Stimulated activated CD4-positive, alpha-beta T cell treated with anti-CD3 and anti-CD28 coated beads, Interleukin-12 subunit alpha, Interleukin-12 subunit beta, amount 100 ng/mL, for 48 hours (primary cell): ENCODE results near the gene PARN.
"Not testable (repeated sequence)": the region's sequence is repeated elsewhere in the genome, so short reads cannot be mapped to it uniquely, and the experiment has no call there.

Experiments used
- DNase-seq, 3 donors: peaks; one replicate each; pipeline ENCODE4 v3.0.0-alpha.2; 2020; ENCODE audit warnings: low read depth in 2 of 3, low spot score in 1 of 3

The PARN gene, protein sequence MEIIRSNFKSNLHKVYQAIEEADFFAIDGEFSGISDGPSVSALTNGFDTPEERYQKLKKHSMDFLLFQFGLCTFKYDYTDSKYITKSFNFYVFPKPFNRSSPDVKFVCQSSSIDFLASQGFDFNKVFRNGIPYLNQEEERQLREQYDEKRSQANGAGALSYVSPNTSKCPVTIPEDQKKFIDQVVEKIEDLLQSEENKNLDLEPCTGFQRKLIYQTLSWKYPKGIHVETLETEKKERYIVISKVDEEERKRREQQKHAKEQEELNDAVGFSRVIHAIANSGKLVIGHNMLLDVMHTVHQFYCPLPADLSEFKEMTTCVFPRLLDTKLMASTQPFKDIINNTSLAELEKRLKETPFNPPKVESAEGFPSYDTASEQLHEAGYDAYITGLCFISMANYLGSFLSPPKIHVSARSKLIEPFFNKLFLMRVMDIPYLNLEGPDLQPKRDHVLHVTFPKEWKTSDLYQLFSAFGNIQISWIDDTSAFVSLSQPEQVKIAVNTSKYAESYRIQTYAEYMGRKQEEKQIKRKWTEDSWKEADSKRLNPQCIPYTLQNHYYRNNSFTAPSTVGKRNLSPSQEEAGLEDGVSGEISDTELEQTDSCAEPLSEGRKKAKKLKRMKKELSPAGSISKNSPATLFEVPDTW

DNA sequence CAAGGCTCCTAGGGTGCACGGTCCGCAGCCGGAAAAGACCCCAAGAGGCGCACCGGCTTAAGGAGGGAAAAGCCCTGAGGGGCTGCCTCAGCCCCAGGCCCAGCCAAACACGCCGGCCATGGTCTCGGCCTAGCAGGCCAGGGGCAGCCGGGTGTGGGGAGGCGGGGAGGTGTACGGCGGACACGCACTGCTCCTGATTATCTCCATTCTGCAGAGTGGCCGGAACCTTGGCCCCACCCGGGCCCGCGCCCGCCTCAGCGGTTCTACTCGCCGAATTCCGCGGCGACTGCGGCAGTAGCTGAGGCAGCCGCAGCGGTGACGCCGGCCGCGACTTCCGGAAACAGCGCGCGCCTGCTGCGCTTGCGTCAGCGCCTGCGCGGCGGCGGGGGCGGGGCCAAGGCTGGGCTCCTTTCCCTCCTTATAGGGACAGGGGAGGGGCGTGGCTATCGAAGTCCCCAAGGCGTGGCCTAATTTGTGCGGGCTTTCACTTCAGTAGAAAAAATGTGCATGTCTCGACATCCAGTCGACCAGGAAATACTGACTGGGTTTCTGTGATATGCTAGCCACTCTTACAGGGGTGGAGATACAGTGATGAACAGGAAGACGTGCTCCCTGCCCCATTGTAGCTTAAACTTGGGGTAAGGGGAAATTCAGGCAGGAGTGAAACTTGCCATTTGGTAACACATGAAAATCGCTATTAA is at the start of gene PARN:
Gene PARN (minus strand): TSS at position 342 of the 701 bp plus-strand sequence. CDS start 135 bp downstream, at position 207.
- peak; percentile 96 to 97 (median 96) for DNase-seq

GRCh38 chr16:14678748-14679497 is 48.9 kb upstream of the PARN start:
- DNase-seq, result no peak

DNA sequence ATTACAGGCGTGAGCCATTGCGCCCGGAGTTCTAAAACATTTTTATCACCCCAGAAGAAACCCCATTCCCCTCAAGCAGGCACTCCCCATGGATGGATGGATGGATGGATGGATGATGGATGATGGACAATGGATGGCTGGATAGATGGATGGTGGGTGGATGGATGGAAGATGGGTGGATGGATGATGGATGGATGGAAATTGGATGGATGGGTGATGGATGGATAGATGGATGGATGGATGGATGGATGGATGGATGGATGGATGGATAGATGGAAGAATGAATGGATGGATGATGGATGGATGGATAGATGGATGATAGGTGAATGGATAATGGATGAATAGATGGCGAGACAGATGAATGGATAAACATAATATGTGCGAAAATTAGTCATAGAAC is 47.6 kb upstream of the PARN start:
- DNase-seq, result no peak

DNA sequence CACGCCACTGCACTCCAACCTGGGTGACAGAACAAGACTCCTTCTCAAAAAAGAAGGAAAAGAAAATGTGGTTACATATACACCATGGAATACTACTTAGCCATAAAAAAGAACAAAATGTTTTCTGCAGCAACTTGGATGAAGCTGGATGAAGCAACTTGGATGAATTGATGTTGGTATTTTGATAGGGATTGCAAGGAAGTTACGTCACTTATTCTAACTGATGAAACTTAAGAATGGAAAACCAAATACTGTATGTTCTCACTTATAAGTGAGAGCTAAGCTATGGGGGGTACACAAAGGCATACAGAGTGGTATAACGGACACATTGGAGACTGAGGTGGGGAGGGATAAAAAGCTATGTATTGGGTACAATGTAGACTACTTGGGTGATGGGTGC is 46.6 kb upstream of the PARN start:
- DNase-seq, result no peak

DNA sequence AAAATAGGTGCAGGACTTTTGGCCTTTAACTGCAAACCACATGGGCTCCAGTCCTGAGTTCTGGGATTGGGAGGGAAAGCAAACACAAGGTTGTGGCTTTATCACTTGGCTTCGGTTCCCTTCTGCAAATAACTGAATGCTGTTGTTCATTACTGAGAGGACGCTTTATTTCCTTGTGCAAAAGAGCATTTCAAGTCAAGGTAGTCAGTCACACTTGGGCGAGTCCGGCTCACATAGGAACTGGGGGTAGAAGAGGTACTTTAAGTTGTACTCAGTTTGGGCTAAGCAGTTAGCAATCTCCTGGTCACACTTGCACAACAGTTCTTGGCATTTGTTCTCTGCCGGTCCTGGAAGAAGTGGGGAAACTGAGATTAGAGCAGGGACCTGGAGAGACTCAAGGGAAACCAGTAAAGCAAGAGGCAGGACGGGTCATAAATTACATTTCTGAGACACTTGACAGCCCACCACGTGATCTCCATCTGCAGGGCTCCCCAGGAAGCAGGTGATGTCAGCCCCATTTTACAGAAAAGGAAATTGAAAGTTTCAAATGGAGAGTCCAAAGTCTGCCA is 42.4 kb upstream of the PARN start:
- DNase-seq, result no peak

DNA sequence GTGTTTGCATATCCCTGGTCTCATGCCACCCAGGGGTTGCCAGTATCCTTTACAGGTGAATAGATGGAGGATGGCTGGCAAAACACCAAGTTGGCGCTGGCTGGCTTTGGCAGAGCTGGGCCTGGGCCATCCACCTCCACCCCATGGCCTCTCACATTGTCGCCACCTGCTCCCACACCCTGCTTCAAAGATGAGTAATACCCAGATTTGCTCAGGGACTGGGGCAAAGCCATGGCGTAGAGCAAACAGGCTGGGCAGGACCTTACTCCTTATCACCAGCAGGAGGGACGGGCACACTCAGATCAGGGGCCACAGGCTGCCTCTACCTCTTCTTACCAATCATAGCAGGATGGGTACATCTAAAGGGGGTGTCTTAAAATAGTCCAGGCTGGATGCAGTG is 39.7 kb upstream of the PARN start:
- DNase-seq, result no peak

DNA sequence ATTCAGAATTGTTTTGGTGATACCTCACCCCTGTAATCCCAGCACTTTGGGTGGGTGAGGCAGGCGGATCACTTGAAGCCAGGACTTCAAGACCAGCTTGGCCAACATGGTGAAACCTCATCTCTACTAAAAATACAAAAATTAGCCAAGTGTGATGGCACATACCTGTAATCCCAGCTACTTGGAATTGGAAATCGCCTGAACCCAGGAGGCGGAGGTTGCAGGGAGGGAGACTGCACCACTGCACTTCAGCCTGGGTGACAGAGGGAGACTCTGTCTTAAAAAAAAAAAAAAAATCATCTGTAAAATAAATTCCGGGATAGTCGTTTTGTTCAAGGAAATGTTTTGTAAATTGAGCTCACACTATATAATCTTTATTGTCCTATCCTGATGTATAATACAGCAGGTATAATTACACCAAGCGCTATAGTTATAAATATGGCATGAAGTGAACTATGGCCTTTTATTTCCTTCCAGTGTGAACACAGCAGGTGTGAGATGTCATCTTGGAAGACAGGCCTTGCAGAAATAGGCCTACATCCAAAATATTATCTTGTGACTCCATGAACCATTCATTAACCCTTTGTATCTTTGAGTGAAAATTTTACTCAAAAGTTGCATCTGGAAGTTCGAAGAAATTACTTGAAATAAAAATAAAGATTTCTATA is 38.6 kb upstream of the PARN start:
- DNase-seq, result no peak

GRCh38 chr16:14667347-14668266 is 37.5 kb upstream of the PARN start:
- no peak for DNase-seq

GRCh38 chr16:14658063-14658462 is 28.0 kb upstream of the PARN start:
- no peak for DNase-seq

DNA sequence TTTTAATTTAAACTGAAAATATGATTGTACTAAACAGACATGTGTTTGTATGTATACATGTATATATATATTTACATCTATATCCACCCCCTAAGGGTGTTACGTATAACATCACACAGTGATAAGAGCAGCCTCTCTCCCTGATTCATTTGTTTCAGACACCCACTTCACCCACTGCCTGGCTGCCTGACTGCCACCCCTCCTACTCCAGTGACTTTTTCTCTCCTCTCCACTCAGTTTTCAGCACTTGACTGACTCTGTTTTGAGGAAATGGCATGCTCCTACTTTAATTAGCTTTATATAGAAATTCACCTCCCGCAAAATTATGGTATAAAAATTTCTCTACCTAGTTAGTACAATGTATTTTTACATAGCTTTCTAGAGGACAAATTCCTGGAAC is 22.7 kb upstream of the PARN start:
- no peak for DNase-seq

DNA sequence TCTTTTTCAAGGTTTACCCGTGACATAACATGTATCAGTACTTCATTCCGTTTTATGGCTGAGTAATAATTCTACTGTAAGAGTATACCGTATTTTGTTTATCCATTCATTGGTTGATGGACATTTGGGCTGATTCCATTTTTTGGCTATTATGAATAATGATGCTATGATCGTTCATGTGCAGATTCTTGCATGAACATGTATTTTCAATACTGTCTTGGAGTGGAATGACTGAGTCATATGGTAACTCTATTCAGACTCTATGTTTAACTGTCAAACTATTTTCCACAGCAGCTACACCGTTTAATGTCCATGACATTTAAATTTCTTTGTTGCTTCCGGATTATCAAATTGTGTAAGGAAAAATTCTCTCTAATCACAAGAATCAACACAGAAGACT is 20.6 kb upstream of the PARN start:
- no peak for DNase-seq

DNA sequence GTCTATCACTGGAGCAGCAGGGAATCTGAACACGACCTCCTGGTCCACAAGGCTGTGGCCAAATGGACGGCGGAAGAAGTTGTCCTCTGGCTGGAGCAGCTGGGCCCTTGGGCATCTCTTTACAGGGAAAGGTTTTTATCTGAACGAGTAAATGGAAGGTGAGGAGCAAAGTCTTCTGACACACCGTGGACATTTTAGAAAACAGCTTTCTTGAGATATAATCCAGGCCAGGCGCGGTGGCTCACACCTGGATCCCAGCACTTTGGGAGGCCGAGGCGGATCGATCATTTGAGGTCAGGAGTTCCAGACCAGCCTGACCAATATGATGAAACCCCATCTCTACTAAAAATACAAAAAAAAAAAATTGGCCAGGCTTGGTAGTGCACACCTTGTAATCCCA is 19.8 kb upstream of the PARN start:
- DNase-seq, result no peak

DNA sequence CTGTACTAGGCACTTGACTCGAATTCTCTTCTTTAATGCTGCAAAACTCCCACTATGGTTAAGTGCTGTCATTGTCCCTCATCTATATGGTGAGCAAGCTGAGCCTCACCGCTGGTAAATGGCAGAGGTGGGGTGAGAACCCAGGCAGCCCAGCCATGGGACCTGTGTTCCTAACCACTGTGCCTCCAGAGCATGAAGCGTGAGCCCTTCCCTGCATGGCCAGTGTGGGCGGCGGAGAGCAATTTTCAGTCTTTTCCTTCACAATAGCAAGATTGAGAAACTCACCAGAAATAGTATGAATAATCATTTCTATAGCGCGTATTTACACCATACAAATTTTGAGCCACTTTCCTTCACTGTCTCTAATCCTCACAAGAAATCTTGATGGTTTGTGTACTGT is 11.9 kb upstream of the PARN start:
- DNase-seq, result no peak

GRCh38 chr16:14641206-14641605 is 11.1 kb upstream of the PARN start:
- no peak for DNase-seq

DNA sequence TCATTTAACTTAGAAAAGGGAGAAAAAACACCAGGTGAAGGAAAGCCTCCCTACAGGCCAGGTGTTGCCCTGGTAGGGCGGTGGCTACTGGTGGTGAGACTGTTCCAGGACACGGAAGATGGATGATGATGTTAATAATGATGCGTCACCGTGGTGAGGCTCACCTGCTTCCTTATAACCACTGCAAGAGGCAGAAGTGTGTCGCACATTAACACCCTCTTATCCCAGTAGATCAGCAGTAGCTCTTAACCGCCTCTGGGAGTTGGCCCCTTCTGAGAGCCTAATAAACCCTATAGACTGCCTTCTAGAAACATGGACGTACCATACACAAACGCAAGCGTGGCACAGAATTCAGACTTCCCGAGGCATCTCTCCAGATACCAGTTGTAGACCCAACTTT is 10.5 kb upstream of the PARN start:
- no peak for DNase-seq

DNA sequence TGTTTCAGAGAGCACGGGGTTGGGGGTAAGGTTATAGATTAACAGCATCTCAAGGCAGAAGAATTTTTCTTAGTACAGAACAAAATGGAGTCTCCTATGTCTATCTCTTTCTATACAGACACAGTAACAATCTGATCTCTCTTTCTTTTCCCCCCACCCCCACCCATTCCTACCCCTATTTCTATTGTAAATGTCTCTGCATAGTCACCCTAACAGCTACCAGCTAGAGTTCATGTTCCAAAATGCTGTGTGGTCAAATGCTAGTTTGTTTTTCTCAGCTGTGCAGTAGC is 6.8 kb upstream of the PARN start:
- not testable (repeated sequence) for DNase-seq

DNA sequence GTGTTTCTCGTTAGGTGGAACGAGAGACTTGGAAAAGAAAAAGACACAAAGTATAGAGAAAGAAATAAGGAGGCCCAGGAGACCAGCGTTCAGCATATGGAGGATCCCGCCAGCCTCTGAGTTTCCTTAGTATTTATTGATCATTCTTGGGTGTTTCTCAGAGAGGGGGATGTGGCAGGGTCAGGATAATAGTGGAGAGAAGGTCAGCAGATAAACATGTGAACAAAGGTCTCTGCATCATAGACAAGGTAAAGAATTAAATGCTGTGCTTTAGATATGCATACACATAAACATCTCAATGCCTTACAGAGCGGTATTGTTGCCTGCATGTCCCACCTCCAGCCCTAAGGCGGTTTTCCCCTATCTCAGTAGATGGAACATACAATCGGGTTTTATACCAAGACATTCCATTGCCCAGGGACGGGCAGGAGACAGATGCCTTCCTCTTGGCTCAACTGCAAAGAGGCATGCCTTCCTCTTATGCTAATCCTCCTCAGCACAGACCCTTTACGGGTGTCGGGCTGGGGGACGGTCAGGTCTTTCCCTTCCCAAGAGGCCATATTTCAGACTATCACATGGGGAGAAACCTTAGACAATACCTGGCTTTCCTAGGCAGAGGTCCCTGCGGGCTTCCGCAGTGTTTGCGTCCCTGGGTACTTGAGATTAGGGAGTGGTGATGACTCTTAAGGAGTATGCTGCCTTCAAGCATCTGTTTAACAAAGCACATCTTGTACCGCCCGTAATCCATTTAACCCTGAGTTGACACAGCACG is 6.3 kb upstream of the PARN start:
- DNase-seq, result not testable (repeated sequence)

GRCh38 chr16:14635395-14636165 is 5.5 kb upstream of the PARN start:
- no peak for DNase-seq
